Activated CD8-positive, alpha-beta memory T cell treated with anti-CD3 and anti-CD28 coated beads, Interleukin-2, amount 10 ng/mL, durations not matched to agents 7 days and 5 days (primary cell): Measurements from ENCODE around the gene SRPRB. TPM values are rescaled to one million over a fixed set of nuclear protein-coding genes. Genes with fewer than 3 reads are reported as not detected.
"Not testable (repeated sequence)": the region's sequence is repeated elsewhere in the genome, so short reads cannot be mapped to it uniquely, and the experiment has no call there.

Experiments used
- ATAC-seq: fragments of 150-1000 bp; cut with Tn5 transposase; one replicate; pipeline ENCODE4 v1.10.0; 2021; ENCODE audit warnings: moderate library complexity
- CTCF ChIA-PET: fragments of 350-600 bp; sonication (Branson Sonifier 250); formaldehyde crosslinking; loops from one replicate; lab custom pipeline; 2021; ENCODE audit warnings: antibody characterized with exemption; lab: Charles Lee
- DNase-seq: peaks from one replicate; pipeline ENCODE4 v3.0.0-alpha.2; 2020
- H3K27ac Mint-ChIP-seq: one replicate; pipeline ENCODE4 v1.8.0; 2021; ENCODE audit warnings: mild to moderate bottlenecking, mixed read lengths
- H3K27me3 Mint-ChIP-seq: one replicate; pipeline ENCODE4 v1.8.0; 2021; ENCODE audit warnings: mixed read lengths
- H3K36me3 Mint-ChIP-seq: one replicate; pipeline ENCODE4 v1.8.0; 2021; ENCODE audit warnings: mild to moderate bottlenecking, mixed read lengths
- H3K4me1 Mint-ChIP-seq: one replicate; pipeline ENCODE4 v1.8.0; 2021; ENCODE audit warnings: mixed read lengths
- H3K4me3 Mint-ChIP-seq: one replicate; pipeline ENCODE4 v1.8.0; 2021; ENCODE audit warnings: mild to moderate bottlenecking, moderate library complexity, mixed read lengths
- H3K9me3 Mint-ChIP-seq: one replicate; pipeline ENCODE4 v1.8.0; 2022; ENCODE audit warnings: low read depth, mixed read lengths
- total RNA-seq, 2 experiments: library from RNA; stranded (reverse); gene quantifications; one replicate each; pipeline ENCODE4 v1.2.3, GENCODE V29; 2021

The SRPRB gene
- total RNA-seq, 2 experiments from 2014 or later: 44.2 to 61.3 TPM

DNA sequence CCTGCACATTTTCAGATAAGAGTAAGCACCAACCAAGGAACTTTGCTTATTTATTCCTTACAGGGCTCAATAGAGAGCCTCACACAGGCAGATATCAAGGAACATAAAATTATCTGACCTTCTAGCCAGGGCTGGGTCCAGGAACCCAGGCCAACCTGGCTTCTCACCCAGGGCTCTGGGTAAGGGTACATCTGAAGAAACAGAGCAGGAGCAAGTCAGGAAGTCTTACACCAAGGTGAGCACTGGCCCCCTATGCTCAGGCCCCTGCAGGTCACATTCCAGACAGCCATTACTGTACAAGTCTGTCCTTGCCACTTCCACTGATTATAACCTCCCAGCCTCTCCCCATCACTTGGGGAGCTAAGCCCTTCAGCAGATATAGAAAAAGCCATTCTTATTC is 40.4 kb upstream of the SRPRB start:
- Mint-ChIP-seq H3K4me1 (no peaks in the 10 kb centered on the region), H3K27me3 (peaks cover 17% of the 10 kb centered on the region), H3K36me3 (no peaks in the 10 kb centered on the region), H3K9me3 (no peaks in the 10 kb centered on the region), H3K27ac (no peak overlapping the region), H3K4me3 (no peak overlapping the region)
- DNase-seq (no peak), ATAC-seq (no peak)
- CTCF ChIA-PET: no interaction called here

DNA sequence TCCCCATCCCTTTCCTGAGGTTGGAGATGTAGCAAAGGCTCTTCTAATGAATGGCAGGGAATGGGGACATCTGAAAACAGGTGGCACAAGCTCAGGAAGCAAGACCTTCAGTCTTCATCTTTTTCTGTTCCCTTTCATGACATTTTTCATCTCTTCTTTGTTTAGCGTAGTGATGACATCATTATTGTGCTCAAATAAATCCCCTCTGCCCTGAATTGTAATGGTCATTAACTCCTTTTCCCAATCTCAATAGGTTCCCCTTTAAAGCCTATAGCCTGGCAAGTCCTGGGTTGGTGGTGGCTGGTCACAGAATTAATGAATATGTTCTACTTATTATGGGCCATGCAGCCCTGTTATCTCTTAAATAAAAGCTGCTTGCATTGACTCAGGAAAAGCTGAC is 38.0 kb upstream of the SRPRB start:
- H3K4me3 Mint-ChIP-seq: no peak overlapping the region
- H3K27ac Mint-ChIP-seq: no peak overlapping the region
- no peaks in the 10 kb centered on the region for H3K9me3 Mint-ChIP-seq
- H3K36me3 Mint-ChIP-seq: no peaks in the 10 kb centered on the region
- ATAC-seq (no peak), DNase-seq (no peak)
- H3K27me3 Mint-ChIP-seq: peaks cover 7% of the 10 kb centered on the region
- H3K4me1 Mint-ChIP-seq: no peaks in the 10 kb centered on the region
- CTCF ChIA-PET: no interaction called here

DNA sequence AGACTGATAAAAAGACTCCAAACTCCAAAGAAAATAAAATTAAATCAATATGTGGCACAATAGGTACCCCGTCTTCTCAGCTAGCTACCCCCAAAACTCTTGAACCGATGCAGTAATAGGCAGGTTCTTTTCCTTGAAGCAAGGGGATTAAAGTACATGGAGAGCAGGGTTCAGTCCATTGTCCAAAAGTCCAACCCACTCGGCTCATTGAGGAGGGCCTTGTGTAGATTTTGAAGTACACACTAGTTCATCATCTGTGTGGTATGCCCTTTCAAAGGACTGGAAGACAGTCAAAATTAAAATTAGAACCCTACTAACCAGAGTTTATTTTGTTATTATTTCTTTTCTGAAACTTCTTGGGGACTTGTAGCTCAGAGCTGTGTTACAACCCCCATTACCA is 36.1 kb upstream of the SRPRB start:
- Mint-ChIP-seq H3K9me3 (no peaks in the 10 kb centered on the region), H3K27ac (no peak overlapping the region), H3K27me3 (peaks cover 7% of the 10 kb centered on the region), H3K4me3 (no peak overlapping the region), H3K4me1 (no peaks in the 10 kb centered on the region), H3K36me3 (no peaks in the 10 kb centered on the region)
- DNase-seq (no peak), ATAC-seq (no peak)
- CTCF ChIA-PET: no interaction called here

DNA sequence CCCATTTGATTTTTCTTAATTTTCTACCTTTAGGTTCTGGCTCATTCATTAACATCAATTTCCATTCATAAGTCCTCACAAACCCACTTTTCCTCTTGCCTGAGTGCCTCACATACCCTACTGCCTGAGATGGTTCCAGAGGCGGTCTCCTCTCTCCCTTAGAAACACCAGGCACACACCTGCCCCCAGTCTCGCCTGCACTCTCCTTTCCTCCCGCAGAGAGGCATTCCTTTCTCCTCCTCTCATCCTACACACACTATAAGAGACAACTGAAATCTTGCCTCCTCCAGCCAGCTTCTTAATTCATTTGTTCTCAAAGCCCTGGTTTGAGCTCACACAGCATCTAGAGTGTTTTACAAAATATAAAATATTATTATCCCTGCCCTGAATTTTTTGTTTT is 31.9 kb upstream of the SRPRB start:
- Mint-ChIP-seq H3K4me1 (no peaks in the 10 kb centered on the region), H3K36me3 (no peaks in the 10 kb centered on the region), H3K27me3 (peaks cover 10% of the 10 kb centered on the region), H3K27ac (no peak overlapping the region), H3K9me3 (no peaks in the 10 kb centered on the region), H3K4me3 (no peak overlapping the region)
- ATAC-seq (no peak), DNase-seq (no peak)
- CTCF ChIA-PET: no interaction called here

DNA sequence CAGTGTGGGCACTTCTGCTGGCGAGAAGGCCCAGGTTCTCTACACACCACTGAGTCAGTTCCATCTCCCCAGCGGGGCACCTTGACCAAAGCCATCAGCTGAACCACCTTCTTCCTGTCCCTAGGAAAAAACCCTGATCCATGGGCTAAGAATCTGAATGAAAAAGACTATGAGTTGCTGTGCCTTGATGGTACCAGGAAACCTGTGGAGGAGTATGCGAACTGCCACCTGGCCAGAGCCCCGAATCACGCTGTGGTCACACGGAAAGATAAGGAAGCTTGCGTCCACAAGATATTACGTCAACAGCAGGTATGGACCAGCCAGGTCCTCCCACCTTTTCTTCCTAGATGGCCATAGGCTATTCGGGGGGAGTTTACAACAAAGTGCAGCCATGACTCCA is 30.3 kb upstream of the SRPRB start:
- no peak for ATAC-seq
- Mint-ChIP-seq H3K36me3 (no peaks in the 10 kb centered on the region), H3K9me3 (no peaks in the 10 kb centered on the region), H3K27me3 (peaks cover 15% of the 10 kb centered on the region), H3K4me3 (no peak overlapping the region), H3K27ac (no peak overlapping the region), H3K4me1 (no peaks in the 10 kb centered on the region)
- CTCF ChIA-PET: no interaction called here
- DNase-seq: no peak

DNA sequence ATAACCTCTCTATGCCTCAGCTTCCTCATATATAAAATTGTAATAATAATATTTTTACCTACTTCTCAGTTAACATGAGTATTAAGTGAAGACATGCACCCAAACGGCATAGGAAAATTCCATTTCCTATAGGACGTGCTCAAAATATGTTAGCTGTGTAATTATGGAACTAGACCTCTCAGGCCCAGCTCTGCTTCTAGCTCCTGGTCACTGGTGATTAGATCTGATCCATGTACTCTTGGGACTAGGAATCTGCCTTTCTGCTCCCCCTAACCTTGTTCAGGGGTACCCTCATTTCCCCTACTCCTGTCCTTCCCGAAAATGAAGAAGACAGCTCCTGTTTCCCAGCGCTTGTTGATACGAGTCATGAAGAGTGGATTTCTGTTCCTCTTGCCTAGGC is 29.8 kb upstream of the SRPRB start:
- H3K4me1 Mint-ChIP-seq: no peaks in the 10 kb centered on the region
- H3K4me3 Mint-ChIP-seq: no peak overlapping the region
- CTCF ChIA-PET: no interaction called here
- no peak for DNase-seq
- no peak overlapping the region for H3K27ac Mint-ChIP-seq
- no peaks in the 10 kb centered on the region for H3K36me3 Mint-ChIP-seq
- peaks cover 15% of the 10 kb centered on the region for H3K27me3 Mint-ChIP-seq
- no peak for ATAC-seq
- H3K9me3 Mint-ChIP-seq: no peaks in the 10 kb centered on the region

DNA sequence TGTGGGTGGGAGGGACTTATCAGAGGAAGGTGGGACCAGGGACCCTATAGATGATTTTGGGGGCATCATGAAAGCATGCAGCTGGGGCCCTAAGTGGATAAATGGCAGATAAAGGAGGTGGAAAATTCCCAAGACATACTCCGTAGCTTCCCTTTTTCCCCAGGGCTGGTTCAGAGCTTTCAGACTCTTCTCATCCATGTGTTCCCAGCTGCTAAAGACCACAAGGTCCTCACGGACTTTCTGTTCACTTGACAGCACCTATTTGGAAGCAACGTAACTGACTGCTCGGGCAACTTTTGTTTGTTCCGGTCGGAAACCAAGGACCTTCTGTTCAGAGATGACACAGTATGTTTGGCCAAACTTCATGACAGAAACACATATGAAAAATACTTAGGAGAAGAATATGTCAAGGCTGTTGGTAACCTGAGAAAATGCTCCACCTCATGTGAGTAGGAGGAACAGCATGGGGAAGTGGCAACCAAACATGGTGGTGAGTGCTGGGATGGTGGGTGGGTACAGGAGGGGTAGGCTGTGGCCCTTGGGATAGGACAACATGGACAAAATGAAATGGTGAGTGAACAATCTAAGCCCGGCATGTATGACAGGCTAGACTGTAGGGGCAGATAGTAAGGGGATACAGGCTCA is 28.7 kb upstream of the SRPRB start:
- no peak for DNase-seq
- Mint-ChIP-seq H3K36me3 (no peaks in the 10 kb centered on the region), H3K4me3 (no peak overlapping the region), H3K27ac (no peak overlapping the region), H3K4me1 (no peaks in the 10 kb centered on the region), H3K27me3 (peaks cover 13% of the 10 kb centered on the region), H3K9me3 (no peaks in the 10 kb centered on the region)
- ATAC-seq: no peak
- CTCF ChIA-PET: no interaction called here

DNA sequence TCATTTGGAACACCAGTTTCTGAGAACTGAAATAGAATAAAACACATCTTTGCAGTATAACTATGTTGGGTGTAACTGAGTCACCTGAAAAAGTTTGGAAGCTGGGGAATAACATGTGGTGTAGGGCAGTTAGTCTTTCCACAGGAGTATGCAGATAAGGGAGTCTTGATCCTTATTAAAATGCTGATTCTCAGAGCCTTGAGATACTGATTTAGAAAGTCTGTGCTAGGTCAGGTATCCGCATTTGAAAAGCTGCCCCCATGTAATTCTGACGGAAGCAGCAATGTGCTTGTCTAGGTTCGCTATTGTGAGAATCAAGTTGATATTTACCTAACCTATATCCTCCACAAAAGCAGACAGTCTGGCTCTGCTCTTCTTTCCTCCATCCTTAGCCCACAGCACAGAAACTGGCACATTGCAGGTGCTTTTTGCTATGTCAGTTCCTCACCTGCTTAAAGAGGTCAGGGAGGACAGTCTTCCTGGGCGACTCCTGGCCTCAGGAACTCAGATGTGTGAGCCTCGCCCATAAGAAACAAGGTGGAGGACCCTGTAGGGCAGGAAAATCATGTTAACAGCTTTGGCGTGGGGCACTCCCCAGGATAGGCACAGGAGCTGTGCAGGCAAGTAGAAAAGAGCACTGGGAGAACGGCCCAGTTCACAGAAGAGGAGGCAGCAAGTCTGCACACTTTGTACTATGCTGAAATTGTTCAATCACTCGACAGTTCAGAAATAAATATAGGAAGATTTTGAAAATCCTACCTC is 27.6 kb upstream of the SRPRB start:
- H3K4me3 Mint-ChIP-seq: no peak overlapping the region
- DNase-seq (no peak), ATAC-seq (no peak)
- peaks cover 17% of the 10 kb centered on the region for H3K27me3 Mint-ChIP-seq
- CTCF ChIA-PET: no interaction called here
- no peak overlapping the region for H3K27ac Mint-ChIP-seq
- H3K9me3 Mint-ChIP-seq: no peaks in the 10 kb centered on the region
- H3K36me3 Mint-ChIP-seq: no peaks in the 10 kb centered on the region
- no peaks in the 10 kb centered on the region for H3K4me1 Mint-ChIP-seq

DNA sequence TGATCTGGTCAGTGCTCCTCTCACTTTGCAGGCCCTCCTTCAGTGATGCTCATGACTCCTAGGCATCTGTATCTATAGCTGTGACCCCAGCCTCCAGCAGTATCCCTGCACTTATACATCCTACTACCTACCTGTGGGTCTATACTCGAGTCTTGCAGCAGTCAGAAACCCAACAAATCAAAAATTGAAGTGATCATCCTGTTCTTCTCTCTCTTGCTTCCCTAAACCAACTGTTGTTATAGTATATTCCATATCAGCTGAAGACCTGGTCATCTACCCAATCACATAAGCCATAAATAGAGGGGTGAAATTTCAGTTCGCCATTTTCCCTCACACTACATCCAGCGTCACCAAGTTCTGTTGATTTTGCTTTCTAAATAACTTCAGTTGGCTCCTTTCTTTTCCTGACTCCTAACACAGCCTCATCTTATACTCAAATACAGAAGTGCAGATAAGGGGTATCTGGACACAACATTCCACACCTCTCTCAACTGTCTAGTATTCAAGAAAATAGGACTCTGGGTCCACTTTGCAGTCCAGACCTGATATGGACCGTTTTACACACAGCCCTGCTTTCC is 25.9 kb upstream of the SRPRB start:
- Mint-ChIP-seq H3K4me3 (no peak overlapping the region), H3K27ac (no peak overlapping the region), H3K9me3 (no peaks in the 10 kb centered on the region), H3K36me3 (no peaks in the 10 kb centered on the region), H3K27me3 (peaks cover 15% of the 10 kb centered on the region), H3K4me1 (no peaks in the 10 kb centered on the region)
- ATAC-seq (no peak), DNase-seq (no peak)
- CTCF ChIA-PET: no interaction called here

DNA sequence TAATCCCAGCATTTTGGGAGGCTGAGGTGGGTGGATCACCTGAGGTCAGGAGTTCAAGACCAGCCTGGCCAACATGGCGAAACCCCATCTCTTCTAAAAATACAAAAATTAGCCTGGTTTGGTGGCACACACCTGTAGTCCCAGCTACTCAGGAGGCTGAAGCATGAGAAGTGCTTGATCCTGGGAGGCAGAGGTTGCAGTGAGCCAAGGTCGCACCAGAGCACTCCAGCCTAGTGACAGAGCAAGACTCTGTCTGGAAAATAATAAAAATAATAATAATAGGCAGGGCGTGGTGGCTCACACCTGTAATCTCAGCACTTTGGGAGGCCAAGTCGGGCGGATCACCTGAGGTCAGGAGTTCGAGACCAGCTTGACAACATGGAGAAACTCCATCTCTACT is 24.9 kb upstream of the SRPRB start:
- H3K36me3 Mint-ChIP-seq, H3K4me1 Mint-ChIP-seq, ATAC-seq, H3K9me3 Mint-ChIP-seq, CTCF ChIA-PET, H3K27ac Mint-ChIP-seq, DNase-seq, H3K4me3 Mint-ChIP-seq: not testable (repeated sequence)
- H3K27me3 Mint-ChIP-seq: peaks cover 15% of the 10 kb centered on the region

DNA sequence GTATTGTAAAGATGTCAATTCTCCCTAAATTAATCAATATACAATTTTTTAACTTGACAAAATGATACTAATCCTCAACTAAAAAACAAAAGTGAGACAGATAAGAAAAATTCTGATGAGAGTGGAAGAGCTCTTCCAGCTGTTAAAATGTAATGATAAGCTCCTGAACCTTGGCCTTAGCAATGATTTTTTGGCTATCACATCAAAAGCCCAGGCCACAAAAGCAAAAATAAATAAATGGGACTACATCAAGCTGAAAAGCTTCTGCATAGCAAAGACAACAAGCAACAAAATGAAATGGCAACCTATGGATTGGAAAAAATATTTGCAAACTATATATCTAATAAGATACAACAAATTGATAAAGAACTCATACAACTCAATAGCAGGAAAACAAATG is 24.0 kb upstream of the SRPRB start:
- H3K27ac Mint-ChIP-seq: no peak overlapping the region
- no peak overlapping the region for H3K4me3 Mint-ChIP-seq
- ATAC-seq (no peak), DNase-seq (no peak)
- peaks cover 12% of the 10 kb centered on the region for H3K27me3 Mint-ChIP-seq
- no peaks in the 10 kb centered on the region for H3K36me3 Mint-ChIP-seq
- no peaks in the 10 kb centered on the region for H3K9me3 Mint-ChIP-seq
- CTCF ChIA-PET: no interaction called here
- no peaks in the 10 kb centered on the region for H3K4me1 Mint-ChIP-seq

DNA sequence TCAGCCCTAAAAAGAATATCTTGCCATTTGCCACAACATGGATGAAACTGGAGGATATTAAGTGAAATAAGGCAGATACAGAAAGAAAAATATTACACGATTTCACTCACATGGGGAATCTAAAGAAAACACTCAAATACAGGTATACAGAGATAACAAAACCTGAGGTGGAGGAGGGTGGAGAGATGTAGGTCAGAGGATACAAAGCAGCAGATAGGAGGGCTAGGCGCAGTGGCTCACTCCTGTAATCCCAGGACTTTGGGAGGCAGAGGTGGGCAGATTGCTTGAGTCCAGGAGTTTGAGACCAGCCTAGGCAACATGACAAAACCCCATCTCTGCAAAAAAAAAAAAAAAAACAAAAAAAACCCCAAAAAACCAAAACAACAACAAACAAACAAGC is 23.2 kb upstream of the SRPRB start:
- H3K4me1 Mint-ChIP-seq: no peaks in the 10 kb centered on the region
- H3K9me3 Mint-ChIP-seq: no peaks in the 10 kb centered on the region
- H3K27me3 Mint-ChIP-seq: peaks cover 15% of the 10 kb centered on the region
- ATAC-seq: no peak
- DNase-seq: no peak
- CTCF ChIA-PET: no interaction called here
- no peaks in the 10 kb centered on the region for H3K36me3 Mint-ChIP-seq
- H3K27ac Mint-ChIP-seq: no peak overlapping the region
- no peak overlapping the region for H3K4me3 Mint-ChIP-seq

DNA sequence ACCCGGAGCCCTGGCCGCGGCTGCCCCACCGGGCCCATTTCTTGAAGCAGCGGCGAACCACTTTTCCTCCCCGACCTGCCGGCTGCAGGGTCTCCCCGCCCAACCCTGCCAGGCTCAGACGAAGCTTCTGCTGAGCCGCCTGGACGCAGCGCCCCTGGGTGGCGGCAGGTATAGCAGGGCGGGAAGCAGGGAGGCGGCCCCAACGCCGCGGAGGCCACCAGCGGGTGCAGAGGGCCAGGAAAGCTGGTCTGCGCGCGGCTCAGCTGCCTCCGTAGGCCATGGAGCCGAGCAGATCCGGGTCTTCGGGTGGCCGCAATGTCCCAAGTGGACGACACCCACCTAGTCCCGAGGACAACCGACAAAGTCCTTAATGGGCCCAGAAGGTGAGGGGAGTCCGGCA is 21.9 kb upstream of the SRPRB start:
- Mint-ChIP-seq H3K4me1 (no peaks in the 10 kb centered on the region), H3K27me3 (peaks cover 15% of the 10 kb centered on the region), H3K4me3 (no peak overlapping the region), H3K9me3 (no peaks in the 10 kb centered on the region), H3K27ac (no peak overlapping the region), H3K36me3 (no peaks in the 10 kb centered on the region)
- no peak for DNase-seq
- CTCF ChIA-PET: no interaction called here
- no peak for ATAC-seq

DNA sequence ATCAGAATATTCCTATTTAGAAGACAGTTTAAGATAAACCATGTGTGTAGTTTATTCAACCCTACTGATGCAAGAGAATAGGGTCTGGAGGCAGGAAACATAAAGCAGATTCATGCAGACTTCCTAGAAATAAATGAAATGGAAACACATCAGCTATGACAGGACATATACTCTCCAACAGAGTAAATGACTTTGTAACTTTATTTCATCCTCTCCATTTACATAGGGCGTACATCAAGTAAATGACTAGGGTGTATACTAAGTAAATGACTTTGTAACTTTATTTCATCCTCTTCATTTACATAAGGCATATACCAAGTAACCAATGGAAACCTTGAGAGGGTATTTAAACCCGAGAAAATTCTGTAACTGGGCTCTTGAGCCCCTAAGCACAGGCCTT is 17.6 kb upstream of the SRPRB start:
- no peak overlapping the region for H3K4me3 Mint-ChIP-seq
- peaks cover 2% of the 10 kb centered on the region for H3K36me3 Mint-ChIP-seq
- peaks cover 11% of the 10 kb centered on the region for H3K27me3 Mint-ChIP-seq
- ATAC-seq: no peak
- no peak overlapping the region for H3K27ac Mint-ChIP-seq
- CTCF ChIA-PET: no interaction called here
- no peaks in the 10 kb centered on the region for H3K4me1 Mint-ChIP-seq
- peaks cover 13% of the 10 kb centered on the region for H3K9me3 Mint-ChIP-seq
- no peak for DNase-seq
